Tibial nerve (tissue), 4 donors: ENCODE data around the gene FANCI.

Experiments
- EP300 ChIP-seq, 2 donors: sonication (generic); formaldehyde crosslinking; IDR thresholded peaks; one replicate each; pipeline ENCODE4 v1.6.1; 2017; ENCODE audit warnings: antibody characterized with exemption in 2 of 2, mild to moderate bottlenecking in 1 of 2
- POLR2A ChIP-seq, 2 donors: fragments of 450-650 bp; IDR thresholded peaks; one replicate each; pipeline ENCODE4 v1.6.1; 2017; ENCODE audit warnings: antibody characterized with exemption in 2 of 2, mild to moderate bottlenecking in 2 of 2, moderate library complexity in 2 of 2
- TF ChIP-seq, protein P1 (sequence below), 5 experiments: fragments of 200-600 bp in 3 of 5; fragments of 450-650 bp in 2 of 5; sonication (generic) in 3 of 5; IDR thresholded peaks; one replicate each; pipeline ENCODE4 v1.5.1; 2016 to 2019; ENCODE audit warnings: antibody characterized with exemption in 5 of 5, mild to moderate bottlenecking in 3 of 5, moderate library complexity in 2 of 5

DNA sequence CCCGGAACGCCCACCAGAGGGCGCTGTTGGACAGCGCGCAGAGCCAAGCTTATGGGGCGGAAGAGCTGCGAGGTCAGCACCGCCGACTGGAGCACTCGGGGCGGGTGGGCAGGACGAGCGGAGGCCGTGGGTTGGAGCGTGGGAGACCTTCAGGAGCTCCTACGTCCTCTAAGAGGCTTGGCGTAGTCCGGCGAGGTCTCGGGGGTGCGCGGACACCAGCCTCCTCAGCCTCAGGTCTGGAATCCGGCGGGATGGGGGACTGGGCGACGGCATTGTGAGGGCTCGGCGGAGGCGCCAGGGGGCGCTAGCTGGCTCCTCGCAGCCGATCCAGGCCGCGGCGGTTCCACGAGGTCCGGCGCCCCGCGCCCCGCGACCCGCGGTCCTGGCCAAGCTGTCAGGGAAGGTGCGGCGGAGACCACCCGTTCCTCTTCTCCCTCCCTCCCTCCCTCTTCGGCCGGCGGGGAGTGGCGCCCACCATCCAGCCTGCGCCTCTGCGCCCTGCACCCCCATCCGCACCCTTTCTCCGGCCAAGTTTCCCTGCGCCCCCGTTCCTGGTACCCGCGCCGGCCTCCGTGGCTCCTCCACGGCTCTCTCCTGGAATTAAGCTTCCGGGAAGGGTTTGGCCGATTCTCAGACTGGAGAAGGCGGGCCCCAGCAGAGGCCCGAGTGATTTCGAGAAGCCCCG lies 115.1 kb downstream of the FANCI start:
- TF ChIP-seq, protein P1, sequence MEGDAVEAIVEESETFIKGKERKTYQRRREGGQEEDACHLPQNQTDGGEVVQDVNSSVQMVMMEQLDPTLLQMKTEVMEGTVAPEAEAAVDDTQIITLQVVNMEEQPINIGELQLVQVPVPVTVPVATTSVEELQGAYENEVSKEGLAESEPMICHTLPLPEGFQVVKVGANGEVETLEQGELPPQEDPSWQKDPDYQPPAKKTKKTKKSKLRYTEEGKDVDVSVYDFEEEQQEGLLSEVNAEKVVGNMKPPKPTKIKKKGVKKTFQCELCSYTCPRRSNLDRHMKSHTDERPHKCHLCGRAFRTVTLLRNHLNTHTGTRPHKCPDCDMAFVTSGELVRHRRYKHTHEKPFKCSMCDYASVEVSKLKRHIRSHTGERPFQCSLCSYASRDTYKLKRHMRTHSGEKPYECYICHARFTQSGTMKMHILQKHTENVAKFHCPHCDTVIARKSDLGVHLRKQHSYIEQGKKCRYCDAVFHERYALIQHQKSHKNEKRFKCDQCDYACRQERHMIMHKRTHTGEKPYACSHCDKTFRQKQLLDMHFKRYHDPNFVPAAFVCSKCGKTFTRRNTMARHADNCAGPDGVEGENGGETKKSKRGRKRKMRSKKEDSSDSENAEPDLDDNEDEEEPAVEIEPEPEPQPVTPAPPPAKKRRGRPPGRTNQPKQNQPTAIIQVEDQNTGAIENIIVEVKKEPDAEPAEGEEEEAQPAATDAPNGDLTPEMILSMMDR (IDR thresholded peaks at IDR 0.05): peak; percentile 93 to 99 (median 98)
- no peak for TF ChIP-seq EP300 (IDR thresholded peaks at IDR 0.05)
- TF ChIP-seq POLR2A (IDR thresholded peaks at IDR 0.05): no peak
